Trophoblast cell (in vitro differentiated cells and primary cell): Measurements from ENCODE around the gene GOLGA6L2.

Source experiments
- DNase-seq, 2 donors: peaks; one replicate each; pipeline ENCODE4 v3.0.0-alpha.2; 2016
- H2AFZ ChIP-seq: 2 replicates; pipeline ENCODE4 v1.6.1; 2013; ENCODE audit warnings: low read length, moderate library complexity, mild to moderate bottlenecking; ENCODE audit not compliant: insufficient read depth, poor library complexity
- H2AK5ac ChIP-seq: 2 replicates; pipeline ENCODE4 v1.6.1; 2013; ENCODE audit warnings: mild to moderate bottlenecking, low read length
- H2BK120ac ChIP-seq: 2 replicates; pipeline ENCODE4 v1.6.1; 2013; ENCODE audit warnings: low read length, mild to moderate bottlenecking, moderate library complexity; ENCODE audit not compliant: insufficient read depth, poor library complexity
- H2BK12ac ChIP-seq: 2 replicates; pipeline ENCODE4 v1.6.1; 2013; ENCODE audit warnings: mild to moderate bottlenecking, low read length, moderate library complexity
- H2BK5ac ChIP-seq: 2 replicates; pipeline ENCODE4 v1.6.1; 2013; ENCODE audit warnings: low read length, low read depth, moderate library complexity, mild to moderate bottlenecking; ENCODE audit not compliant: poor library complexity
- H3K14ac ChIP-seq: 2 replicates; pipeline ENCODE4 v1.6.1; 2013; ENCODE audit warnings: mild to moderate bottlenecking, low read length
- H3K18ac ChIP-seq: 2 replicates; pipeline ENCODE4 v1.6.1; 2013; ENCODE audit warnings: mild to moderate bottlenecking, low read length
- H3K23ac ChIP-seq: 2 replicates; pipeline ENCODE4 v1.6.1; 2013; ENCODE audit warnings: low read length
- H3K27ac ChIP-seq: 2 replicates; pipeline ENCODE4 v1.5.1; 2013; ENCODE audit warnings: low read depth, mild to moderate bottlenecking, inconsistent platforms, low read length, moderate library complexity
- H3K27me3 ChIP-seq: 2 replicates; pipeline ENCODE4 v1.6.1; 2013; ENCODE audit warnings: inconsistent platforms, mild to moderate bottlenecking, low read length, moderate library complexity; ENCODE audit not compliant: insufficient read depth
- H3K36me3 ChIP-seq, 2 experiments: 1 replicate in 1 of 2; 2 replicates in 1 of 2; pipeline ENCODE4 v1.6.1; 2013; ENCODE audit warnings: low read length in 2 of 2, mild to moderate bottlenecking in 2 of 2, moderate library complexity in 1 of 2; ENCODE audit not compliant: insufficient read depth in 2 of 2, control insufficient read depth in 1 of 2
- H3K4ac ChIP-seq: 2 replicates; pipeline ENCODE4 v1.6.1; 2013; ENCODE audit warnings: low read depth, mild to moderate bottlenecking, low read length, moderate library complexity
- H3K4me1 ChIP-seq, 2 experiments: 1 replicate in 1 of 2; 2 replicates in 1 of 2; pipeline ENCODE4 v1.6.1; 2013; ENCODE audit warnings: low read length in 2 of 2, mild to moderate bottlenecking in 2 of 2, moderate library complexity in 1 of 2; ENCODE audit not compliant: insufficient read depth in 2 of 2, control insufficient read depth in 1 of 2
- H3K4me2 ChIP-seq: 2 replicates; pipeline ENCODE4 v1.6.1; 2013; ENCODE audit warnings: inconsistent platforms, mild to moderate bottlenecking, low read length, moderate library complexity
- H3K4me3 ChIP-seq: 2 replicates; pipeline ENCODE4 v1.5.1; 2013; ENCODE audit warnings: mild to moderate bottlenecking, low read depth, low read length, inconsistent platforms
- H3K79me1 ChIP-seq: one replicate; pipeline ENCODE4 v1.6.1; 2013; ENCODE audit warnings: low read length
- H3K79me2 ChIP-seq: 2 replicates; pipeline ENCODE4 v1.6.1; 2013; ENCODE audit warnings: low read length, mild to moderate bottlenecking; ENCODE audit not compliant: control insufficient read depth, insufficient read depth, poor library complexity
- H3K9ac ChIP-seq: 2 replicates; pipeline ENCODE4 v1.6.1; 2013; ENCODE audit warnings: mild to moderate bottlenecking, low read length
- H3K9me3 ChIP-seq: 2 replicates; pipeline ENCODE4 v1.6.1; 2013; ENCODE audit warnings: low read depth, mild to moderate bottlenecking, control low read depth, inconsistent platforms, low read length; ENCODE audit not compliant: insufficient read depth
- H4K12ac ChIP-seq: 2 replicates; pipeline ENCODE4 v1.6.1; 2013; ENCODE audit warnings: low read depth, mild to moderate bottlenecking, low read length, moderate library complexity
- H4K8ac ChIP-seq: 2 replicates; pipeline ENCODE4 v1.6.1; 2013; ENCODE audit warnings: low read depth, mild to moderate bottlenecking, low read length, moderate library complexity
- H4K91ac ChIP-seq: one replicate; pipeline ENCODE4 v1.6.1; 2013; ENCODE audit warnings: low read depth, mild to moderate bottlenecking, low read length, moderate library complexity
- WGBS: extraction: QIAGEN DNeasy Blood & Tissue Kit; methylation state at CpG from one replicate; pipeline ENCODE4 v1.1.7; 2013; ENCODE audit warnings: missing lambda C conversion rate; ENCODE audit not compliant: insufficient read length, insufficient coverage; ENCODE audit errors: extremely low coverage; 5-methylcytosine and 5-hydroxymethylcytosine counted together

Gene GOLGA6L2

GRCh38 chr15:23467110-23467600 lies 20.1 kb upstream of the GOLGA6L2 start:
- no peak overlapping the region for H4K91ac ChIP-seq
- H2AK5ac ChIP-seq: no peak overlapping the region

GRCh38 chr15:23457890-23458289 lies 10.8 kb upstream of the GOLGA6L2 start:
- Histone ChIP-seq H2BK12ac (no peak overlapping the region), H3K14ac (no peak overlapping the region), H4K91ac (no peak overlapping the region), H3K27me3 (no peaks in the 10 kb centered on the region), H3K9ac (no peak overlapping the region), H3K79me1 (no peaks in the 10 kb centered on the region), H4K8ac (no peak overlapping the region), H3K23ac (no peak overlapping the region), H3K36me3 (no peaks in the 10 kb centered on the region), H3K4ac (no peak overlapping the region), H3K4me2 (no peak overlapping the region), H3K27ac (no peak overlapping the region), H3K4me1 (no peaks in the 10 kb centered on the region), H2AFZ (no peak overlapping the region), H2BK120ac (no peak overlapping the region), H3K4me3 (no peak overlapping the region), H3K9me3 (no peaks in the 10 kb centered on the region), H2AK5ac (no peak overlapping the region), H4K12ac (no peak overlapping the region), H3K79me2 (no peaks in the 10 kb centered on the region), H2BK5ac (no peak overlapping the region), H3K18ac (no peak overlapping the region)
- WGBS: no CpG with 5 or more reads among the region's 5 CpGs
- DNase-seq: peak in 1 of 2 donors; percentile 53

More at GRCh38 chr15:23467110-23467600, 20.1 kb upstream of the GOLGA6L2 start:
- Histone ChIP-seq H3K18ac (no peak overlapping the region), H3K79me1 (no peaks in the 10 kb centered on the region), H2BK120ac (no peak overlapping the region), H2BK5ac (no peak overlapping the region), H3K4ac (no peak overlapping the region), H3K14ac (no peak overlapping the region), H4K12ac (no peak overlapping the region), H3K9me3 (peaks cover 10% of the 10 kb centered on the region), H4K8ac (no peak overlapping the region), H2BK12ac (no peak overlapping the region), H3K4me1 (no peaks in the 10 kb centered on the region), H3K27me3 (no peaks in the 10 kb centered on the region), H3K27ac (no peak overlapping the region), H3K79me2 (no peaks in the 10 kb centered on the region), H3K23ac (no peak overlapping the region), H3K4me2 (no peak overlapping the region), H3K36me3 (no peaks in the 10 kb centered on the region), H2AFZ (no peak overlapping the region), H3K9ac (no peak overlapping the region), H3K4me3 (no peak overlapping the region)
- WGBS: no CpG with 5 or more reads among the region's 3 CpGs
- DNase-seq: peak in 1 of 2 donors; percentile 61

GRCh38 chr15:23446215-23447106 lies 582 bp downstream of the GOLGA6L2 start:
- Histone ChIP-seq H3K4me3 (no peak overlapping the region), H2AFZ (no peak overlapping the region), H3K79me2 (no peaks in the 10 kb centered on the region), H3K4me1 (no peaks in the 10 kb centered on the region), H3K14ac (no peak overlapping the region), H2AK5ac (no peak overlapping the region), H3K79me1 (no peaks in the 10 kb centered on the region), H4K8ac (no peak overlapping the region), H4K12ac (no peak overlapping the region), H3K27me3 (no peaks in the 10 kb centered on the region), H3K18ac (no peak overlapping the region), H3K9me3 (peaks cover 13% of the 10 kb centered on the region), H3K4ac (no peak overlapping the region), H3K36me3 (no peaks in the 10 kb centered on the region), H2BK5ac (no peak overlapping the region), H2BK12ac (no peak overlapping the region), H3K23ac (no peak overlapping the region), H4K91ac (no peak overlapping the region), H3K9ac (no peak overlapping the region), H3K4me2 (no peak overlapping the region), H2BK120ac (no peak overlapping the region), H3K27ac (no peak overlapping the region)
- WGBS: no CpG with 5 or more reads among the region's 15 CpGs
- no peak for DNase-seq

- Histone ChIP-seq H2AFZ (no peak overlapping the region), H3K23ac (no peak overlapping the region), H2BK12ac (no peak overlapping the region), H4K8ac (no peak overlapping the region), H3K79me2 (no peaks in the 10 kb centered on the region), H3K4me3 (no peak overlapping the region), H2BK5ac (no peak overlapping the region), H3K4me2 (no peak overlapping the region), H2BK120ac (no peak overlapping the region), H4K91ac (no peak overlapping the region), H2AK5ac (no peak overlapping the region), H3K9ac (no peak overlapping the region), H3K36me3 (no peaks in the 10 kb centered on the region), H3K4me1 (no peaks in the 10 kb centered on the region), H3K79me1 (no peaks in the 10 kb centered on the region), H3K9me3 (peaks cover 32% of the 10 kb centered on the region), H3K27me3 (no peaks in the 10 kb centered on the region), H3K4ac (no peak overlapping the region), H3K18ac (no peak overlapping the region), H3K14ac (no peak overlapping the region), H3K27ac (no peak overlapping the region), H4K12ac (no peak overlapping the region)
- WGBS: no CpG with 5 or more reads among the region's 11 CpGs
- DNase-seq: no peak
These were observed 2.8 kb downstream of the GOLGA6L2 start for GRCh38 chr15:23444269-23444668.
